HG03460 (cell line): Measurements from ENCODE around the gene AUH.
"Not testable (repeated sequence)": the region's sequence is repeated elsewhere in the genome, so short reads cannot be mapped to it uniquely, and the experiment has no call there.

Experiments
- ATAC-seq: cut with Tn5 transposase; IDR thresholded peaks from one replicate; pipeline ENCODE4 v1.9.1; 2021; ENCODE audit not compliant: unreplicated experiment

The AUH gene, protein sequence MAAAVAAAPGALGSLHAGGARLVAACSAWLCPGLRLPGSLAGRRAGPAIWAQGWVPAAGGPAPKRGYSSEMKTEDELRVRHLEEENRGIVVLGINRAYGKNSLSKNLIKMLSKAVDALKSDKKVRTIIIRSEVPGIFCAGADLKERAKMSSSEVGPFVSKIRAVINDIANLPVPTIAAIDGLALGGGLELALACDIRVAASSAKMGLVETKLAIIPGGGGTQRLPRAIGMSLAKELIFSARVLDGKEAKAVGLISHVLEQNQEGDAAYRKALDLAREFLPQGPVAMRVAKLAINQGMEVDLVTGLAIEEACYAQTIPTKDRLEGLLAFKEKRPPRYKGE

DNA sequence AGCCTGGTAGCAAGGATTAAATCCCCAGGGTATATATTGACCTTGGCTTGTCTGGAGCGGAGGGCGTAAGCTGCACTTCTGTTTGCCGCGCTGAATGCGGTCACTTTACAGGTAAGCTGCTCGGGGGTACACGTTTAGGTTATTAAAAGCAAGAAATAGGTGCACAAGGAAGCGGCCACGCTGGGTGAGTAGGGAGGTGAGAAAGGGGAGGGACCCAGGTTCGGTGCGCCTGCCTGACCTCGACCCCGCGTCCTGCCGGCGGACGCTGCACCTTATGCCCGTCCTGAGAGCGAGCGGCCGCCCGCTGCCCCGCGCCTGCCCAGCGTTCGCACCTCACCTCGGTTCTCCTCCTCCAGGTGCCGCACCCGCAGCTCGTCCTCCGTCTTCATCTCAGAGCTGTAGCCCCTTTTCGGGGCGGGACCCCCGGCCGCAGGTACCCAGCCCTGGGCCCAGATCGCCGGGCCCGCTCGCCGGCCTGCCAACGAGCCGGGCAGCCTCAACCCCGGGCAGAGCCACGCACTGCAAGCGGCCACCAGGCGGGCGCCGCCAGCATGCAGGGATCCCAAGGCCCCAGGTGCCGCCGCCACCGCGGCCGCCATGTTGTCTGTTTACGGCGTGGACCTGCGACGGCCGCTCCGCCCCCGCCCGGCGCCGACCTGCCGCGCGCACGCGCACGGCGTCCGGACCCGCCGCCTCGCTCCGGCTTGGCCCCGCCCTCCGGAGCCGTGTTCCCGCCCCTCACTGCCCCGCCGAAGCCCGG is at the start of gene AUH:
TSS of gene AUH (minus strand) at position 628 of the 760 bp plus-strand sequence. CDS start at position 599, 29 bp downstream.
- ATAC-seq, result peak; percentile 92

DNA sequence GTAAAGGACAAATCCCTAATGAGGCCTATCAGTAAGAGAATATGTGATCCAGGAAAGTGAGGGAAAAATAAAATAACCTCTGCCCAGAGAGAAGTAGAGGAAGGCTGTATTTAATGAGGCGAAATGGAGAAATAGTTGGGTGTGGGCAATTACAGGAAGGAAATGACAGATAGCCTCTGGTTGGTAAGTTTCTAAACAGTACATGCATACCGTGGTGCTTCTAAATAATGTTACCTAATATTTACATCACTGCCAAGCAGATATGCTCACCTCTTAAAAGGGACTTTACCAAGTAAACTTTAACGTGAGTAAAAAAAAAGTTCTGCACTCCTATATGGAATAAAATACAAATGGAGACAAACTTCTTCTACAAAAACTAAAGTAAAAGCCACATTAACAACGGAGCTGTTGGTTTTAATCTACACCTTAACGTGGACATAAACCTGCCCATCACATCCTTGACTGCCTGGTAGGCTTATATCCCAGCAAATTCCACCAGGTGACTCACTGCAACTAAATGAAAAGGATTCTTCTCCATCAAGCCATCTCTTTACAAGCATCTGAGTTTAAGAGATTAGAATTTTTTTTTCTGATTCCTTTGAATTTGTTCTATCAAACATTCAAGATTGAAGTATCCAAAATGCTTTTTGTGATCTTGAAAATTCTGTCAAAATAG is 49.5 kb upstream of the AUH start:
- no peak for ATAC-seq

GRCh38 chr9:91410161-91410560 is 48.4 kb upstream of the AUH start:
- no peak for ATAC-seq

- no peak for ATAC-seq
These were observed 46.8 kb upstream of the AUH start for GRCh38 chr9:91408475-91408874.

DNA sequence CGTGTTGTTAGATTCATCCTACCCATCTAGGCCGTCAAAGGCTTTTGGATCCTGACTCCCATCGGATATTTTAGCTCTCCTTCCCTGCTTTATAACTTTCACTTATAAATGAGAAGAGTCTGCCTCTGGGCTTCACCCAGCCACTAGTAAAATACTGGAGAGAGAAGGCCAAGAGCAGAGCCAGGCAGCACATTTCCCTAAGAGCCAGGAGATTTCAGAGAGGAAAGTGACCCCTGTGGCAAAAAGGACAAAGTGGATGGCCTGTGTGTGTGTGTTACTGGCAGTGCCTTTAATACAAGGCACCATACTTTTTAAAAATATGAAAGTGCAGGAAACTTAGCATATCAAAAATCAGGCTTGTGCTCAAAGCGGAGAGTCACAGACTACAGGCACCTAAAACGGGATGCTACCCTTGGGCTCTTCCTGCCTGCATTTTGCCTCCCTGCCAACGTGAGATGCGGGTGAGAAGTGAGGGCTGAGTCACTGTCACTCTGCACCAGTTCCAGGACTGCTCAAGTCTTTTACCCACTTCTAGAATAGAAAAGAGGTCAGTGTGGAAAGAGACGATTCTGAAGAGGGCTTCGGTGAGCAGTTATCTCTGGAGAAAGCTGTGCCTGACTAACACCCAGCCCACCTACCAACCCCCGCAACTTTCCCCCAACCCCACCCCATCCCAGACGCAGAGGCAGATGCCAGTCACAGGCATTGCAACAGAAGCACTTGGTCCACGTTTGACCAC is 46.0 kb upstream of the AUH start:
- no peak for ATAC-seq

GRCh38 chr9:91405343-91406077 is 43.8 kb upstream of the AUH start:
- ATAC-seq, result no peak

GRCh38 chr9:91403665-91404543 is 42.2 kb upstream of the AUH start:
- ATAC-seq, result no peak

GRCh38 chr9:91398926-91399325 is 37.2 kb upstream of the AUH start:
- ATAC-seq, result no peak

GRCh38 chr9:91395553-91396471 is 34.1 kb upstream of the AUH start:
- no peak for ATAC-seq

- no peak for ATAC-seq
These were observed 33.4 kb upstream of the AUH start for GRCh38 chr9:91395106-91395552.

GRCh38 chr9:91393826-91394225 is 32.1 kb upstream of the AUH start:
- no peak for ATAC-seq

GRCh38 chr9:91392435-91392834 is 30.7 kb upstream of the AUH start:
- ATAC-seq, result no peak

DNA sequence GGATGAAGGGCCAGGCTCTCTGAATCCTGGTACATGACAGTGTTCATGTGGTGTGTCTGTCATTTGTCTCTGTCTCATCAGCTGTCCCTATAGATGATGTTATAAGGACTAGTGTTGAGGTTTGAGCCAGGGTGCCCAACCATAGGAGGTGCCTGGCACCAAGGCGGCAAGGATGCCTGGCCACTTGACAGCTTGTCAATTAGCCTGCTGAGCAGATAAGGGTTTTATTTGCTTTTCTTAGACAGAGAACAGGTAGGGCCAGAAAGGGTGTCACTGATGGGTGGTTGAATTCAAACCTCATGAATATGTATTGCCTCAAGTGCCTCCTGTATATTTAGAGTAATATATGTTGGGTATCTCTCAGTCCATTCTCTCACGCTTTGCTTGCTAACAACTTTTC is 30.1 kb upstream of the AUH start:
- no peak for ATAC-seq

DNA sequence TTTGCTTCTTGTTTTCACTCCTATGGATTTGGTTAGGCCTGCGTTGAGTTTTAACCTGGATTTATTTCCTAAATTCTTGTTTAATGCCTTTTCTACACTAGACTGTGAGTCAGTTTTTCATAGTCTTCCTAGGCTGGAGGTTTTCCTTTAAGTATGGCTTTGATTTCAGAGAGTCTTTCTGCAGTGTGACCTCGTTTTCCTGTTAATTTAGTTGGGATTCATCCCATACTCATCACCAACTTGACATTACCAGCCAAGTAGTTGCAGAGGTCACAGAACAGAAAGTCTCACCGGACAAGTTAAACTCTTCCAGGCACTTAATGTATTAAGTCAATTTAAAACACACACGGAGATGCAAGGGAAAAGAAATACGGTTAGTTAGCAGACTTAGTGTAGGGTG is 29.7 kb upstream of the AUH start:
- no peak for ATAC-seq

- not testable (repeated sequence) for ATAC-seq
These were observed 28.0 kb upstream of the AUH start for GRCh38 chr9:91389686-91390085.

GRCh38 chr9:91386765-91387164 is 25.0 kb upstream of the AUH start:
- ATAC-seq, result no peak

DNA sequence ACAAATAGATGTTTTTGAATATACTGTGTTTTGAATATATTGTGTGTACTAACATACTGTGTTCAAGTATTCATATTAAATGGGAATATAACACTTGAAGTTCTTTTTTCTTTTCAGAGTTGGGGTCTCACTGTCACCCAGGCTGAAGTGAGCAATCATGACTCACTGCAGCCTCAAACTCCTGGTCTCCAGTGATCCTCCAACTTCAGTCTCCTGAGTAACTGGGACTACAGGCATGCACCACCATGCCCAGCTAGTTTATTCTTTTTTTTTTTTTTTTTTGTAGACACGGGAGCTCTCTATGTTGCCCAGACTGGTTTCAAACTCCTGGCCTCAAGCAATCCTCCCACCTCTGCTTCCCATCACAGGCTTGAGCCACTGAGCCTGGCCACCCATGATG is 23.2 kb upstream of the AUH start:
- no peak for ATAC-seq

DNA sequence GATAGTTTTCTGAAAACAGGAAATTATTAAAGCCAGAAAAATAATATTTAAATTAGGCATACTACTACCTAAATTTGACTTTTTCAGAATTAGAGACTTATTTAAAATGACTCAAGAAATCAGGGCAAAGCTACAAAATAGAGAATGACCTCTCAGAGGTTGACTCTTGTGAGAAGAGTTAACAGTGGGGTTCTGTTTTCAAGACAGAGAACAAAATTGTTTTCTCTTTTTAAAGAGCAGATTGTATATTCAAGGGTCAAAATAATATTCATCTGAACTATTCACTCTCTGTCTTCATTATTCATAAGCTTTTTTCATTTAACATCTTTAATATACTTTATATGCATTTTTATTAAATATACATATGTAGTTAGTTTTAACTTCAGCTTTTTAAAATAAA is 21.9 kb upstream of the AUH start:
- ATAC-seq, result no peak
